ENCODE measurements around the gene C11orf24. TPM values are rescaled to one million over a fixed set of nuclear protein-coding genes. Genes with fewer than 3 reads are reported as not detected.

Gene C11orf24
- total RNA-seq, 1 experiment from 2014 or later = 52.3 TPM

DNA sequence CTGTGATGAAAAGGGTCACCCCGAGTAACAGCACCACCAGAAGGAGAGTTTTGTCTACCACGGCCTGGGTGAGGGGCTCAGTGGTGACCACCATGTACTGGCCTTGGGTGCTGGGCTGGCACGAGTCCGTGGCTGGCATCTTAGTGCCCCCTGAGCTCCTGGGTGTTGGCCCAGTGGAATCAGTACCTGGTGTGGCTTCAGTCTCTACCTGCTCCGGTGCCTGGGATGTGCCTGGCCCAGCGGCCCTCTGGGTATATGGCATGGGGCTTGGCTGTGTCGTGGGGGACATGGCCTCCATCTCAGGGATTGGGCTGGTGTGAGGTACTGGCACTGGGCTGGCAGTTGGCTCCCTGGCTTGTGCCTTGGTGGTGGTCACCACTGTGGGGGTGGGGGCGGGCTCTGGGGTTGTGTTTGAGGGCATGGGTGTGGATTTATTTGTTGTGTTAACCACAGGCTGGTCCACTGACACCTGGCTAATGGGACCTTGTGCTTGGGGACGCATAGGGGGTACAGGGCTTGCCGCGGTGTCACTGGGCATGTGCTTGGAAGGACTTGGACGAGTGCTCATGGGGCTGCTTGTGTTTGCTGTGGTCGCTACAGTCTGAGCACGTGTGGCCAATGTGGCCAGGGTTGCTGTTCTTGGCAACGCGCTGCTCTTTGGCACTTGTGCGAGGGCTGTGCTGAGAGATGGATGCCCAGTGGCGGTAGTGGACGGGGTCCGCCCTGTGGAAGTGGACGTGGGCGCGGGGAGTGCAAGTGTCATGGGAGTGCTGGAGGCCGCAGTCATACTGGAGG is 9.8 kb downstream of the C11orf24 start:
- TF ChIP-seq EZH2 (IDR thresholded peaks at IDR 0.05; ENCODE audit: borderline replicate concordance, low read depth, low read length, poor library complexity, severe bottlenecking) = no peak
- TF ChIP-seq, protein P1, sequence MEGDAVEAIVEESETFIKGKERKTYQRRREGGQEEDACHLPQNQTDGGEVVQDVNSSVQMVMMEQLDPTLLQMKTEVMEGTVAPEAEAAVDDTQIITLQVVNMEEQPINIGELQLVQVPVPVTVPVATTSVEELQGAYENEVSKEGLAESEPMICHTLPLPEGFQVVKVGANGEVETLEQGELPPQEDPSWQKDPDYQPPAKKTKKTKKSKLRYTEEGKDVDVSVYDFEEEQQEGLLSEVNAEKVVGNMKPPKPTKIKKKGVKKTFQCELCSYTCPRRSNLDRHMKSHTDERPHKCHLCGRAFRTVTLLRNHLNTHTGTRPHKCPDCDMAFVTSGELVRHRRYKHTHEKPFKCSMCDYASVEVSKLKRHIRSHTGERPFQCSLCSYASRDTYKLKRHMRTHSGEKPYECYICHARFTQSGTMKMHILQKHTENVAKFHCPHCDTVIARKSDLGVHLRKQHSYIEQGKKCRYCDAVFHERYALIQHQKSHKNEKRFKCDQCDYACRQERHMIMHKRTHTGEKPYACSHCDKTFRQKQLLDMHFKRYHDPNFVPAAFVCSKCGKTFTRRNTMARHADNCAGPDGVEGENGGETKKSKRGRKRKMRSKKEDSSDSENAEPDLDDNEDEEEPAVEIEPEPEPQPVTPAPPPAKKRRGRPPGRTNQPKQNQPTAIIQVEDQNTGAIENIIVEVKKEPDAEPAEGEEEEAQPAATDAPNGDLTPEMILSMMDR (conservative IDR thresholded peaks at IDR 0.05; ENCODE audit: low read depth, low read length) = no peak
- peaks cover 6% of the 10 kb centered on the region for H3K4me1 ChIP-seq (ENCODE audit: insufficient read depth, low read length, poor library complexity, severe bottlenecking)
- intact Hi-C loops (cut with micrococcal nuclease; ENCODE audit: unreplicated experiment) = no loop called here
- H3K27me3 ChIP-seq (replicated peaks; ENCODE audit: insufficient read depth, low read depth, low read length, poor library complexity) = no peaks in the 10 kb centered on the region
- no peaks in the 10 kb centered on the region for H3K9me3 ChIP-seq (ENCODE audit: low read depth, low read length, poor library complexity, severe bottlenecking)
- ChIA-PET CTCF (no interaction called here), POLR2A (ENCODE audit: low non-redundant PET) (no interaction called here)
- no peak overlapping the region for H3K27ac ChIP-seq (ENCODE audit: low read depth, low read length, poor library complexity, severe bottlenecking)
- peaks cover 30% of the 10 kb centered on the region for H3K36me3 ChIP-seq (ENCODE audit: insufficient read depth, low read length, poor library complexity, severe bottlenecking)
- H3K4me3 ChIP-seq (ENCODE audit: low read depth, low read length, poor library complexity, severe bottlenecking) = no peak overlapping the region
- DNase-seq (ENCODE audit: low spot score) = no peak
- BruUV-seq (replicated peaks) = TSS peak; percentile 17

DNA sequence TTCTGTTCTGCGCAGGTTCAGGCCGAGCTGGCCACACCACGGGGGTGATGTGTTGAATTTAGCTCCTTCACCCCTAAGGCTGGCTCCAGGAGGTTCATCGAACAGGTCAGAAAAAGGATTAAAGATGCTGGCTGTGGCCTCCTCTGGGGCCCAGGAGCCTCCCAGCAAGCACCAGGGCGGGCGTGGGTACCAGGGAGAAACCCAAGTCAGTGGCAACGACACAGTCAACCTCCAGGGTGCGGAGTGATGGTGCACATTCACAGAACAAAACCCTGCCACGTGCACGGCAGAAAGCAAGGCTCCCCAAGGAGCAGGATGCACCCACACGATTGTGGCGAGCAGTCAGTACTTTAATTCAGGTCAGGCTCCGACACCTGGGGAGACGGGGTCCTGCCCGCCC is 10.8 kb downstream of the C11orf24 start:
- H3K9me3 ChIP-seq (ENCODE audit: low read depth, low read length, poor library complexity, severe bottlenecking) = no peaks in the 10 kb centered on the region
- no peak for DNase-seq (ENCODE audit: low spot score)
- BruUV-seq (replicated peaks) = no TSS peak
- H3K4me1 ChIP-seq (ENCODE audit: insufficient read depth, low read length, poor library complexity, severe bottlenecking) = peaks cover 16% of the 10 kb centered on the region
- no peak overlapping the region for H3K4me3 ChIP-seq (ENCODE audit: low read depth, low read length, poor library complexity, severe bottlenecking)
- ChIA-PET CTCF (no interaction called here), POLR2A (ENCODE audit: low non-redundant PET) (no interaction called here)
- no peaks in the 10 kb centered on the region for H3K27me3 ChIP-seq (replicated peaks; ENCODE audit: insufficient read depth, low read depth, low read length, poor library complexity)
- no peak overlapping the region for H3K27ac ChIP-seq (ENCODE audit: low read depth, low read length, poor library complexity, severe bottlenecking)
- peaks cover 28% of the 10 kb centered on the region for H3K36me3 ChIP-seq (ENCODE audit: insufficient read depth, low read length, poor library complexity, severe bottlenecking)
- TF ChIP-seq, protein P1 (conservative IDR thresholded peaks at IDR 0.05; ENCODE audit: low read depth, low read length) = no peak
- no peak for TF ChIP-seq EZH2 (IDR thresholded peaks at IDR 0.05; ENCODE audit: borderline replicate concordance, low read depth, low read length, poor library complexity, severe bottlenecking)
- intact Hi-C loops (cut with micrococcal nuclease; ENCODE audit: unreplicated experiment) = no loop called here

DNA sequence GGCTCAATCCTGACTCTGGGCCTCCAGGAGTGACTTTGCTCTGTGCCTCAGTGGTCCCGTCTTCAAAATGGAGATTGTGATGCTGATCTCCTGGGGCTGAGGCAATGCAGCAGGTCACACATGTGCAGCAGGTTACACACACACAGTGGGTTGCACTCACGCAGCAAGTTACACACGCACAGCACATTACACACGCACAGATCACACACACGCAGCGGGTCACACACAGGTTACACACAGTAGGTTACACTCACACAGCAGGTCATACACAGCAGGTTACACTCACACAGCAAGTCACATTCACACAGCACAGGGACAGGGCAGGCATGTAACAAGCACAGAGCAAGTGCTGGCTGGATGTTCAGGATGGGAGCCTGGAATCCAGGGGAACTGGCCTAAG is 11.3 kb downstream of the C11orf24 start:
- H3K27me3 ChIP-seq (replicated peaks; ENCODE audit: insufficient read depth, low read depth, low read length, poor library complexity) = no peaks in the 10 kb centered on the region
- no peaks in the 10 kb centered on the region for H3K9me3 ChIP-seq (ENCODE audit: low read depth, low read length, poor library complexity, severe bottlenecking)
- intact Hi-C loops (cut with micrococcal nuclease; ENCODE audit: unreplicated experiment) = no loop called here
- H3K4me3 ChIP-seq (ENCODE audit: low read depth, low read length, poor library complexity, severe bottlenecking) = no peak overlapping the region
- TF ChIP-seq, protein P1 (conservative IDR thresholded peaks at IDR 0.05; ENCODE audit: low read depth, low read length) = no peak
- TF ChIP-seq EZH2 (IDR thresholded peaks at IDR 0.05; ENCODE audit: borderline replicate concordance, low read depth, low read length, poor library complexity, severe bottlenecking) = no peak
- peaks cover 22% of the 10 kb centered on the region for H3K36me3 ChIP-seq (ENCODE audit: insufficient read depth, low read length, poor library complexity, severe bottlenecking)
- ChIA-PET CTCF (no interaction called here), POLR2A (ENCODE audit: low non-redundant PET) (interaction anchor here (0.6 kb wide), 1 partner anchor 113 kb away, joined by 3 read pairs; no protein-coding TSS in a partner anchor)
- peaks cover 17% of the 10 kb centered on the region for H3K4me1 ChIP-seq (ENCODE audit: insufficient read depth, low read length, poor library complexity, severe bottlenecking)
- H3K27ac ChIP-seq (ENCODE audit: low read depth, low read length, poor library complexity, severe bottlenecking) = no peak overlapping the region
- BruUV-seq (replicated peaks) = no TSS peak
- no peak for DNase-seq (ENCODE audit: low spot score)

Measured in A673 (cell line).